HG03575 (cell line): ENCODE measurements around the gene MAP2K3.
A peak's percentile ranks its signal among the peaks of the same experiment; 100 is the strongest.

Experiments used
- ATAC-seq: cut with Tn5 transposase; IDR thresholded peaks from one replicate; pipeline ENCODE4 v1.9.1; 2021; ENCODE audit not compliant: unreplicated experiment, insufficient number of reproducible peaks, low FRiP score; ENCODE audit errors: extremely low read depth

Gene MAP2K3

DNA sequence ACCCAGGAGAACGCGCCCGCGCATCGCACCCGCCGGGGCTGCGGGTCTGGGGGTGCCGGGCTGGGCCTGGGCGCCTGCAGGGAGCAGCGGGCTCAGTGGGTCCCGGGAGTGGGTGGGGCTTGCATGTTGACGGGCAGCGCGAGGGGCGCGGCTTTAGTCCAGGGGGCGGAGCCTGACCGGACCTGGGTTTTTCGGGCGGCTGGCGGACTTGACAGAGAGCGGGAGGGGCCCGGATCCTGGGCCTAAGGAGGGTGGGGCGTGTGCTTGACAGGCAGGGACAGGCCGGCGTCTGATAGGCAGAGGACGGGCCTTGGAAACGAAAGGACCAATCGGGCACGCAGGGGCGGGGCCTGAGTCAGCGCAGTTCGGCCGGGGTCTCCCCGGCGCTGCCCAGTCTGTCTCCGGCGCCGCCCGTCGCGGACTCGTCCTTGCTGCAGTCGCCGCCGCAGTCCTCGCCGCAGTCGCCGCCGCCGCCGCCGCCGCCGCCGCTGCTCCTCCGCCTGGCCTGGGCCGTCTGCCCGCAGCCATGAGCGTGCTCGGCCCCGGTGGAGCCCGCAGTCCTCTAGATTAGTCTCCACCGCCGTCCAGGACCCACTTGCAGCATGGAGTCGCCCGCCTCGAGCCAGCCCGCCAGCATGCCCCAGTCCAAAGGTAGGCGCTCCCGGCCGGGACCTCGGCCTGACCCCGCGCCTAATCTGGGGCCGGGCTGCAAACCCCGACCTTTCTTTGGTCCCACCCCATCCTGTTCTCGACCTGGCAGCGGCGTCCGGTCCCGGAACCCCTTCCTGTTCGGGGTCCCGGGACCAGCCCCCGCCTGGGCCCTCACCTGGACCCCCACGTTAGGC is at the start of gene MAP2K3:
Gene MAP2K3 (plus strand): TSS at position 393 of the 845 bp plus-strand sequence. CDS start 210 bp downstream, at position 603.
- peak; percentile 42 for ATAC-seq

- ATAC-seq: no peak
Observed at GRCh38 chr17:21235921-21236320, 48.6 kb upstream of the MAP2K3 start.

GRCh38 chr17:21239680-21240368 is 44.7 kb upstream of the MAP2K3 start:
- ATAC-seq: no peak

DNA sequence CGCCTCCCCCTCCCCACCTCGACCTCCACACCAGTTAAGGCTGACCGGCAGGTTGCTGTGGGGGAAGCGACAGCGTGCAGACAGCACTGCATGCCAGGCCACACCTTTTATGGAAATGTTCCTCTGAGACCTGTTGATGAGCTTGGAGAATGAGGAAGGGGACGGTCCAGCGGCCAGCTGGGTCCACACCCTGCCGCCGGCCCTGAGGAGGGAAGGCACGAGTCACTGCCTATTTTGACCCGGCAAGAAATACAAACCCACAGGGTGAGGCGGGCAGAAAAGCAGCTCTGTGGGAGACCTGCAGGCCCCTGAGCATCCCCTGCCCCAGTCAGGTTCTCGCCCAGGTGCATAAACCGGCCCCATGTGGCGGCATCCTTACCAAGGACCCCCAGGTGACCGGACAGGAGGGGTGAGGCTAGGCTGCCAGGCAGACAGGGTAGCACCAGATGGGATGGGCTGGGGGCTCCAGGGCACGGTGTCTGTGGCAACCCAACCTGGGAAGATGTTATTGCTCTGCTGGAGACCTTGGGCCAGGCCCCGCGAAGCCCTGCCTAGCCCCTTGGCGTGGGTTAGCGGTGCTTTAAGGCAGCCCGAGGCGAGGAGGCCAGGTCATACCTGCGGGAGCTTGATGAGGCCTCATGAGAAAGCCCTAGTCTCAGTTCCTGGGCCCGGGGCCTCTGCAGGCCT is 44.0 kb upstream of the MAP2K3 start:
- ATAC-seq: no peak

GRCh38 chr17:21241564-21241963 is 42.9 kb upstream of the MAP2K3 start:
- ATAC-seq: no peak

DNA sequence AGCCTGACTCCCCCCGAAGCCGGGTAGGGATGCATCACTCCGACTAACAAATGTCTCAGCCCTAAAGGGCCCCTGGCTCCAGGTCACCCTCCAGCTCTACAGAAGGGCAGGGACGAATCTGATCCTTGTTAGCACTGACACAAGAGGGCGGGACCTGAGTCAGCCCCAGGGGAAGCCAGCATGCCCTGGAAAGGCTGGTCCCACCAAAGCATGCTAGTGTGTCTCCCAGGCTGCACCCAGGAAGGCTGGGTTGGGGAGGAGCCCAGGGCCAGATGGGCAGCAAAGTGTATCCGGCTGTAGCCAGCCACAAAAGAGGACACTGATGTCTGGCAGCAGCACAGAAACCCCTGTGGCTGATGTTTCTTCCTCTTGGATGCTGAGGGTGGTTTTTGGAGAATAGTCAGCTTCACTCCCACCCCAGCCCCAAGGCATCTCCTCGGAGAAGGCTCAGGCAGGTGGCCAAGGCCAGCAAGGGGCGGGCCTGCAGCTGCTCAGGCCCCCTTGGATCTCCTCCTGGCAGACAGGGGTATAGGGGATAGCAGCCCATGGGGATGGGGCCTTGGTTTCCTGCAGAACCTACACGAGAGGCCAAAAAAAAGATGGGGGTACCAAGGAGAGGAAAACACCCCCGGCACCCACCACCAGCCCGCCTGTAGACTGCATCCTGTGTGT is 42.3 kb upstream of the MAP2K3 start:
- no peak for ATAC-seq

- ATAC-seq: no peak
Observed at GRCh38 chr17:21242780-21243515, 41.6 kb upstream of the MAP2K3 start.

DNA sequence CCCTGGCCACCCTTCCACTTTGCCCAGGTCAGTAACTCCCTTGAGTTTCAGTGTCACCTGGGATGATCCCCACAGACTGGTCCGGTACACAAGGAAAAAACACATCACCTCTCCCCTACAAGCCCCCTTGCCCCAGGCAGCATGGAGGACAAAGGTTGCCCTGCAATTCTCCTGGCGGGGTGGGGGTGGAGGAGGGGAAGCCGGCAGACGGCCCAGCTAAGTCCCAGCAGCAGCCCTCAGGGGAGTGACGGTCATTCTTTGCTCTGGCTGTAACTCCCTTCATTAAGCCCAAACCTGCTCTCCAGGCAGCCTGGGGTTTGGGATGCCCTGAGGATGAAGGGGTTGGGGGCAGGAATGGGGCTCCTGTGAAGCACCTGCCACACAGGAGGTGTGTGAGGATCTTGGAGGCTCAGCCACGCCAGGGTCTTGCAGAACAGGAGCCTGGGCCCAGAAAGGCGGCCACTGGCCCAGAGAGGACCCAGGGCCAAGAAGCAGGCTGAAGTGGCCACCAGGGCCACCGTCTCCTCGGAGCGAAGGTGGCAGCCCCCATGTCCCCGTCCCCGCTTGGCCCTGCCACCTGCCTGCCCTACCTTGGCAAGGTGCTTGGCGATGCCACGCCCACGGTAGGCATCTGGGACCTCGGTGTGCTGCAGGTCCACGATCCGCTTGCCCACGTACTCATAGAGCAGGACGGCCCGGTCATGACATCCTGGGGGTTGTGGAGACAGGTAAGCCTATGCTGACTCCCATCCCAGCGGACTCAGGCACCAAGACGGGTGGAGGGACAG is 40.8 kb upstream of the MAP2K3 start:
- no peak for ATAC-seq

GRCh38 chr17:21245639-21246084 is 38.8 kb upstream of the MAP2K3 start:
- ATAC-seq: no peak

DNA sequence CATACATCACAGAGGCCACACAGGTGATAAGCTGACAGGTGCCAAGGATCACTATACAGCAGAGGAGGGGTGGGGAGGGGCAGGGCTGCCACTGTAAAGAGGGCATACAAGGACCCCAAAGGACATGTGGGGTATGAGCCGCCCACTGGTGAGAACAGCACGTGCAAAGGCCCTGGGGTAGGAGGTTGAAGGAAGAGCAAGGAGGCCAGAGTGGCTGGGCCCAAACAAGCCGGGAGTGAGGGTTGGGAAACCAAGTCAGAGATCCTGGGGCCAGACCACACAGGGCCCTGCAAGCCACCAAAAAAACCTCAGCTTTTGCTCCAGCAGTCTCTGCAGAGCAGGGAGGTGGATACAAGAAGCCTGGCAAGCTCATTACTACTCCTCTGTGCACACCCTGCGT is 37.8 kb upstream of the MAP2K3 start:
- ATAC-seq: no peak

GRCh38 chr17:21247552-21248258 is 36.8 kb upstream of the MAP2K3 start:
- ATAC-seq: no peak

DNA sequence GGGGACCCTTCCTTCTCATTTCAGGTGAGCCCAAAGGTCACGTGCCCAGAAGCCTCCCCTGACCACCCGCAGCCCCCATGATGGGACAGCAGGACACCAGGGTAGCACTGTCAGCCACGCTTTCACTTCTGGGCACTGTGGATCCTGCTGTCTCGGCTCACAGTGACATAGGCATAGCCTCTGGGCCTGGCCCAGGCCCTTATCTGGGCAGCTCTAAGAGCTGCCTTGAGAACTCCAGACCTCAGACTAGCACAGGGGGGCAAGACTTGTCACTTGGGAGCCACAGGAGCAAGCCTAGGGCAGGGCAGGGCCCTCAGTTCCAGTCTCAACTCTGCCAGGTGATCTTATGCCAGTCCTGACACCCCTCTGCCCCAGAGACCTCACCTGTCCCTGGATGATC is 36.0 kb upstream of the MAP2K3 start:
- ATAC-seq: no peak

GRCh38 chr17:21249086-21249795 is 35.3 kb upstream of the MAP2K3 start:
- ATAC-seq: no peak

- ATAC-seq: no peak
Observed at GRCh38 chr17:21249920-21250703, 34.4 kb upstream of the MAP2K3 start.

DNA sequence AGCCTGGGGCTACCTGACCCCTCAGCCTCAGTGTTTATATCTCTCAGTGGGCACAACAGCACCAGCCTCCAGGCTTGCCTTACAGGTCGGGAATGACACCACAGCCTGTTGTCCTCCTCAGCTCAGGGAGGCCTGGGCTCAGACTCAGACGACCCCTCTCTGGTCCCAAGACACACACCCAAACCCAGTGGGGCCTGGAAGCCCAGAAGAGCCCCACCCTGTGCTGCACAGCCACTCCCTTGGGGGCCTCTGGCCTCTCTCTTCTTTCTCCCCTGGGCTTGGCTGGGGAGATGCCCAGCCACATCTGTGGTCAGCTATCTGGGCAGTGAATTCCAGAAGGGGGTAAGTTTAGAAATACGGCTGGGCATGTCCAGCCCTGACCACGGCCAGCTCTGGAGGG is 33.7 kb upstream of the MAP2K3 start:
- no peak for ATAC-seq
